Smooth muscle cell of the brain vasculature (primary cell): ENCODE data around the gene ZC3H12C.

Source experiments
- DNase-seq: peaks from one replicate; pipeline ENCODE4 v3.0.0-alpha.2; 2012; ENCODE audit warnings: low read depth, low spot score

Gene ZC3H12C

DNA sequence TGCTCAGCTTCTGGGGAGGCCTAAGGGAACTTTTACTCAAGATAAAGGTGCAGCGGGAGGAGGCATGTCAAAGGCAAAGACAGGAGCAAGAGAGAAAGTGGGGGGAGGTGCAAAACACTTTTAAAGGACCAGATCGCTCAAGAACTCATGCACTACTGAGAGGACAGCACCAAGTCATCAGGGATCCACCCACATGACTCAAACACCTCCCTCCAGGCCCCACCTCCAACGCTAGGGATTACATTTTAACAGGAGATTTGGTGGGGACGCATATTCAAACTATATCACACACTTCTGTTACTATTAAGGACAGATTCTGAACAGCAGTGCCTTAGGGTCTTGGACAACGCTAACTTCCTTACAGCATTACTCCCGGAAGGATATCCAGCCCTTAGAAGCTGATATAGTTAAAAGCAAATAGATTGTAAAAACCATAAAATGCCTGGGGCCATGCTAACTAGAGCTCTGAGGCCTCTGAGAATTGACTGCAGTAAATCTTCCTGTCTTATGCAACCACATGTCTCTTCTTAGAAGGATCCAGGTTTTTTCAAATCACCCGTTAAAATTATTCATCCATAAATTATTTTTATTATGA lies 16.7 kb upstream of the ZC3H12C start:
- no peak for DNase-seq

DNA sequence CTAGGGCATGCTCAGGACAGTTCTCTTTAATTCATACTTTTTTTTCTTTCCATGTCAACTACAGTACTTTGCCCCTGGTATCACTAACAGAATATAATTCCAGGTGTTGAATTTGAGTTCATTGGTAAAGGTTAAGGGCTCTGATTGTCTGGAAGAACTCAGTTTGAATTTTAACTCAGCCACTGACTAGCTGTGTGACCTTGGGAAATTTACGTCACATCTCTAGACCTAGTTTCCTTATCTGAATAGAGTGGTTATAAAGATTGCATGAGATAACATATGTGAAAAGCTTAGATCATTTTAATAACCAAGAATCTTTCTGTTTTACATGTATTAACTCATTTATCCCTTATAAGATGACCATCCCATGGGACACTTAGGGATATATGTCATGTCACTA lies 15.8 kb upstream of the ZC3H12C start:
- DNase-seq, result no peak

DNA sequence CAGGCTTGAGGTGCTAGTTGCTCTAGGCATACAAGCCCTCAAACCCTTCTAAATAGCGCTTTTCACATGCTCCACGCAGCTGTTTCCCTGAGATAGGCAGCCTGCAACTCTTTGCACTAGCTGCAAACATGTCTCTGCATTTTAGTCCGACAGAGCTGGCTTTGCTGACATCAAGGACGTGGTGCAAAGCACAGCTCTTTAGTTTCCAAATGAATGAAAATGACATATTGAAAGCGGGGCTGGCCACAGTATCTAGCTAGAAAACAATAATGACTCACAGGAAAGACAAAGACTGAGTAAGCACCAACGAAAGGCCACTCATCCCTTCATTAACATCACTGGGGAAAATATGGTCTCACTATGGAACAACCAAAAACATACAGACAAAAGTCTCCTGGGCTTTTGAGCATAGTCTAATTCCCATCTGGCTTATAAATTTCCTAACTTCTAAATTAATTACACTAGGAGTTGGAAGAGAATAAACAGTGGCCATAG lies 15.3 kb upstream of the ZC3H12C start:
- no peak for DNase-seq

DNA sequence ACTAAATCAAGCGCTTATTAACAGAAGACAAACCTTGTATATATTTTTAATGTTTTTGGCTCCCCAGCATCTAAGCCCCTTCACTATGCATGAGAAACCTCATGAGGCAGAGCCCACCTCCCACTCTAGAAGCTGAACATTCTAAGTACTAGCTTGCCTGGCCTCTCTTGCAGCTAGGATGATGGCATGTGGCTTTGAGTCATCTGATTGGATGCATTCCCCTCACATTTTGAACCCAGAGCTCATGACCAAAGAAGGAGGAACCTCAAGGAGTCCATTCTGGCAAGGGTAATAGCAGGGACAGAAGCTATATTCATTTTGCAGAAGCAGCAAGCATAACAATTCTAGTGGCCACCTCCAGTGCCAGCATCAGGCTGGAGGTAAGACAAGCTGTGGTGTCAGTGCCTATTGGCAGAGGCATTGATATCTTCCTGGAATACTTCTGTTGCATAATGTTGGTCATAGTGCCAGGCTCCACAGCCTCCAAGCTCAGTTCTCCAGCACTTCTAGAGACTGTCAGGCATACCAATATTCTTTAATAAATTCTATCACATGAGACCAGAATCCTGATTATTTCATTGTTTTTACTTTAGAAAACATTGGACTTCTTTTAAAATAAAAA lies 14.2 kb upstream of the ZC3H12C start:
- no peak for DNase-seq

DNA sequence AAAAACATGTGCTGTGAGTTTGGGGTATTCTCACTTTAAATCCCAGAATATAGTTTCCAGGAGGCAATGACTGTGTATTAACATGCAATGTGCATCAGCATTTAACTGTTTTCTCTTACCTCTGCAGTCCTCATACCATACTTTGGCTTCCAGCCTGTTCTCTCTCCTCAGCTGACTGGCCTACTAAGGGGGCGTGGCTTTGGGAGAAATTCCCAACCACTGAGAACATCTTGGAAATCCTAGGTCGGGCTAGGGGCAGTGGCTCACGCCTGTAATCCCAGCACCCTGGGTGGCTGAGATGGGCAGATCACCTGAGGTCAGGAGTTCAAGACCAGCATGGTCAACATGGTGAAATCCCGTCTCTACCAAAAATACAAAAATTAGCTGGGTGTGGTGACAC lies 13.5 kb upstream of the ZC3H12C start:
- DNase-seq, result no peak

DNA sequence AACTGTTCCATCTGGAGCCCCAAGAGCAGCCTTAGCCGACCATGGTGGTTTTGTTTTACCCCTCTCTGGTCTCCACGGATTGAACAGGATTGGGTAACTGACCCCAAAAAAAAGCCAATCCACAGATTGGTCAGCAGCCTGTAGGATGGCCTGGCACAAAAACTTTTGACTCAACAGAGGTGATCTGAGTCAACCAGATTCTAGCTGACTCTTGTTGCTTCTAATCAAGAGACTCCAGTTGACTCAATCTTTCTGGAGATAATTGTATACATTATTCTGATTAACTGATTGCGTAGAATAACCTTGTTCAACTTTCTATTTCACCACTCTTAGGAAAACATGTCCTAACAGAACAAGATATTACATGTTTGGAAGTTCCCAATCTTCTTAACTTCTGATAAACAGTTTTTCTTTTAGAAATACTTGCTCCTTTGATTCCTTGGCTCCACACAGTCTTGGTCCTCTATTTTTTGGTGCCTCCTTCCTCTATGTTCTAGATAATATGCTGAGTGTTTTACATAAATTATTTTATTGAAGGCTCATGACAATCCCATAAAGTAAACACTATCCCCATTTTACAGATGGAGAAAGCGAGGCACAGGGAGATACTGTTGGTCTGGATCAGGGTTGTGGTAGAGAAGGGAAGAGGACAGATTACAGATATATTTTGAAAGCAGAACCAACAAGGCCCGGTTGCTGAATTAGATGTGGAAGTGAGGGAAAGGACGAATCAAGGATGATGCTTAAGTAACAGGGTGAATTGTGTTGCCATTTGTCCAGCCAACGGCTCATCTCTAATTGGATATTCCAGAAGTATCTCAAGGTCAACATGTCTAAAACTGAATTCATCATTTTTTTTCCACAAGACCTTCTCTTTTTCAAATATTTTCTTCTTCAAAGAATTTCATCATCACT lies 11.5 kb upstream of the ZC3H12C start:
- no peak for DNase-seq

DNA sequence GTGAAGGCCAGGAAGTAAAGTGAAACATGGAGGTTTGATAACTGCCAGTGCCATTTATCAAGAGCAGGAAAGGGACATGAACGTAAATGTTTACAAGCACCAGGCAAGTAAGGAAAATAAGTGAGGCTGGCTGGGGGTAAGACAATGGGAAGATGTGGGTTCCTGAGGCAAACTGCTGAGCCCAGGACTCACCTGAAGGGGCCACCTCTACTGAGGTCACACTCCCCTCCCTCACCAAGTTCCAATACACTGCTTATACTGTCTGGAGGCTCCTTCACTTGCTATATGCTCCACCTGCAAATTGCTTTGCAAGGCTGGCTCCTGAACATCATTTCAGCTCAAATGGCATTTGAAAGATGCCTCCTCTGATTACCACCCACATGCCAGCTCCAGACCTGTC lies 10.3 kb upstream of the ZC3H12C start:
- DNase-seq, result no peak

DNA sequence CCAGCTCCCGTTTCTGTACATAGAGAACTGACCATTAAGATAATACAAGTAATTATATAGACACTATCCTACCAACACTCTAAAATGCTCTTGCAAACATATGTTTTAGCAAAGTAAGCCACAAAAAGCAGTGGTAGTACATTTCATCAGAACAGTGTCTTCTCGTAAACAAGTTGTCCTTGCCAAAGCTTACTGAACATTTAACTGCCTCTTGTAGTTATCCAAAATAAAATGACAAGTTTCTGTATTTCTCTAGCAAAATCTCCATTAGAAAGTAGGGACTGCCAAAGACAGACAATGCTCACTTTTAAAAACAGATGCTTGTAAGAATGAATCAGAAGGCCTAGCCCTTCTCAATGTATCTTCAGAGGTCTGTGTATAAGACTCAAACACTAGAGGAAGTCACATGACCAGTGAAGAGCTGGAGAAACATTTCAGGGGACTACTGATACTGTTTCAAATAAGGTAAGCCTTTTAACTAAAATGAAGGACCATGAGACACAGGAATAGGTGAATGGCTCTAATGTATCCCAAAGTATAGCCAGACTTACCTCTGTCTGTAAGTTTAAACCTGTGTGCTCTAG lies 7.8 kb upstream of the ZC3H12C start:
- DNase-seq, result no peak

DNA sequence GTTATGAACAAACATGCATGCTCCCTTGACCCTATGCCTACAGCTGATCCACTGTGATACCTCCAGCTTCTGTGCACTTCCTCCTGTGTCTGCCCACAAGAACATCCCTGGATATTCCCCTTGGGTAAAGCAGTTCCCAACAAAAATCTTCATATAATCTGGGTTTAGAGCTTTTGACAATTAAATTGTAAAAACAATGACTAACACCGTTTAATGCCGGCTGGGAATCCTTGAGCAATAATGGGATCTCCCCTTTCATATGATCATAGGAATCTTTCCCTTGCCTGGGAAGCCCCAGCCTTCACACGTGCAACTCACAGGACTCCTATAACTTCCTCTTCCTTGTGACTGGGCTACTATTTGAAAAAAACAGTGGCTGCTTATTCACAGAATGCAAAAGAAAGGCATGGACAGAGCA lies 6.3 kb upstream of the ZC3H12C start:
- DNase-seq, result no peak

DNA sequence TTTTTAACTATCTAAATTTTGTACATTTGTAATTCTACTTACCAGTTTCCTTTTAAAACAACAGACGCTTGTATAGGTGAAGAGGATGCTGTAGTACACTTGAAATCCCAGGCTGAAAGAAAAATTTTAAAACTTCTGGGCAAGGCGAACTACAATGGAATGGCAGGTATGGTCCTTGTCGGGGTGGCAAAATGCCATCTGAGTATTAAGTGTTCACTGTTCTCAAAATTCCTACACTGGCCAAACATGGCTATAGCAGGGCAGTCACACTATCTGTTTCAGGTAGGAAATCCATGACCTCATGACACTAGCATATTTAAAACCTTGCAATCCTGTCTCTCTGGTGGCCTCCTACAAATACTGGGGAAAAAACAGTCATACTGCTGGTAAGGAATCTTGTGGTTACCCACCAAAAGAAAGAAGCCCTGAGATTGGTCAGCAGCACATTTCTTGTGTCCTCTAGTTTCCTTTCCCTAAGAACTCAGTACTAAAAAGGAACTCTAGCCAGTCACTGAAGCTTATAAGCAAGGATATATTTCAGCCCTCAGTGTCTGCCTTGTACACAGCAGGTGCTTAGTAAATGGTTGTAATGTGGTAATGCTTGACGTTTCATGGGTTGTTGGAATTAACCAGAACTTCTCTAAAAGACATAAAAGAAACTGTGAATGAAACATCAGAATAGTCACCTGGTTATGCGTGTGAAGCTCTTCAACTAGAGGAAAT lies 5.2 kb upstream of the ZC3H12C start:
- DNase-seq, result no peak

DNA sequence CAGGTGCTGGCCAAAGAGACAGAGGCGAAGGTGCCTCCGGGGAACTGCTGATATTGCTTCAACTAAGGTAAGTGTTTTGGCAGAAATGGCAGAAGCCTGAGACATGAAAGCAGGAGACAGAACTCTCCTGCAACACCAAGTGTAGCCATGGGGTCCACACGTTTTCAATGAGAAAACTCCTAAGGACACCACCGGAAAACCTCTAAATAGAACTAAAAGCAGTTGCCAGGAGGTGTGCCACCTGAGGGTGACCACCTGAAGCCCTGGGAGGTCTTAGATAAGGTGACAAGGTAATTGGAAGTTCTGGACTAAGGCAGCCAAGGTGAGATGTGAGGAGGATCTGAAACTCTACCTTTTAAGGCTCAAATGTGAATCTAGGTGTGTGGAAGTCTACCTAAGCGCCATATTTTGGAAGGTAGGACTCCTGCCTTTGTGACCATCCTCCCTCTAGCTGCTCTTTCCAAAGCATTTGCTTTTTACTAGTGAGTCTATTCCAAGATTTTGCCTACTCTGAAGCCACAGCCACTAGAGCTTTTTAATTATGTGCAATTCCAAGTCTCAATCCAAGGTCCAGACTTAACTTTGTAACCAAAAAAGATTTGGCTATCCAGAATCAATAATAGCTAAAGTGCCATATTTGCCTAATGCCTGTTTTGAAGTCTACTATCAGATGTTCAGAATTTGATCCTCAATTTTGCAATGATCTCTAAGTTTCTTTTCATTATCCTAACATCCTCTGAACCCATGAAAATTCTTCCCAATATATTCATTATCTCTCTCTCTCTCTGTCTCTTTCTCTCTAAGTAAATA lies 4.5 kb upstream of the ZC3H12C start:
- no peak for DNase-seq

DNA sequence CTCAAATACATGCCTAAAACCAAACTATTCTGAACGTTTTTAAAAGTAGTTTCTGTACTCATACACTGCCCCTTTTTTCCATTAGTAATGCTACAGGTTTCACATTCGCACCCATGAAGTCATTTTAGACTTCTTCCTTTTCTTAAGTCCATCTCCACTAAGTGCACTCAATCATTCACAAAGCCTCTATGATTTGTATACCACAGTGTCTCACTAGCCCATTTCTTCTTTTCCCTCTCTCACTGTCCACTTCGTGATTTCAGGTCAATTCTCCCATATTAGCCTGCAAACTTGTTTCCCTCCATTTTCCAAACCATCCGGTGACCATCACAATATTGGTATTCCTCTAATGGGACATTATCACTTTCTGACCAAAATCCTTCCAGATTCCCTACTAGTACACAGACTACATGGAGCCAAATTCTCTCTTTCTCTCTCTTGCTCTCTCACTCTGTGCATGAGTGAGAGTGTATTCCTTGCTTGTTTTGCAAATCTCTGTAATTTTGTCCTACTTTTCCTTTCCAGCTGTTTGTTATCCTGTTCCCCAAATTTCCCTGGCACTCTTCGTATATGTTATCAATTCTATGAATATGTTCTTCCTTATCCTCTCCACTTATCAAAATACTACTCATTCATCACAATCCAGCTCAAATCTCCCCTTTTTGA lies 3.4 kb upstream of the ZC3H12C start:
- no peak for DNase-seq

DNA sequence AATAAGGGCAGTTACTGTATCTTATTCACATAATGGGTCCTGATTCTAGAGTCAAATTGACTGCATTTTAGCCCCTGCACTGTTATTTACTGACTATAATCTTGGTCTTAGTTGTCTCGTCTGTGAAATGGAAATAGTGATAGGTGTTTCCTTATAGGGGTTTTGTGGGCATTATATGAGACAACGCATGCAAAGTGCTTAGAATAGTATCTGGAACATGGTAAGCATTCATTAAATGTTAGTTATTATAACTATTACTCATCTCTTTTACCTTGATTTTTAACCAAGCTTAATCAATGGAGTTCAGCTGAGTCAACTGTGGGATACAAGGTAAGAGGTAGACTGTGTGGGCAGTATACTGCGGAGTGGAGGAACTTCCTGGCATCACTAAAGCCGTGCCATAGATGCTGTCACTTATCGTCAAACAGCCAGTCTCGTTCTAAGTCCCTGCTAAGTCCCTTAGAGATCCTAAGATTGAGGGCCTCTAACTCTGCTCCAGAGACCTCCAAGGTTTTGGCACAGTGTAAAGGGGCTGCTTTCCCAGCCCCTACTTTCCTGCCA lies 2.6 kb upstream of the ZC3H12C start:
- DNase-seq, result no peak

DNA sequence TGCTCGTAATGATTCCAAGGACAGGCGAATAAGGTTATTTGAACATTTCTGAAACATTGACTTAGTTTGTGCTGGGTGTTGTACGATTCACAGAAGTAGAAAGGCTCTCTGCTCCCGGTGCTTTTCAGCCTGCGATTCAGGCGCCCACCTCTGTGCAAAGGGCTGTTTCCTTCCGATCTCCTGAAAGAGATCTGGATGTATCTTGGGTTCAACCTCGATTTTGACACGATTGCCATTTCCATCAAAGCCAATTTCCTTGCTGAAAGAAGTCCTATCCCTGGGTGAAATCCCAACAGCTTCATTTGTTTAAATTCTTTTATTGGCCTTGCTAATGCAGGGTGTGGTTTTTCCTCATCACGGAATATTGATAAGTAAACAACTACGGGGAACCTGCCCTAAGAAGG lies 1.1 kb upstream of the ZC3H12C start:
- DNase-seq, result no peak

DNA sequence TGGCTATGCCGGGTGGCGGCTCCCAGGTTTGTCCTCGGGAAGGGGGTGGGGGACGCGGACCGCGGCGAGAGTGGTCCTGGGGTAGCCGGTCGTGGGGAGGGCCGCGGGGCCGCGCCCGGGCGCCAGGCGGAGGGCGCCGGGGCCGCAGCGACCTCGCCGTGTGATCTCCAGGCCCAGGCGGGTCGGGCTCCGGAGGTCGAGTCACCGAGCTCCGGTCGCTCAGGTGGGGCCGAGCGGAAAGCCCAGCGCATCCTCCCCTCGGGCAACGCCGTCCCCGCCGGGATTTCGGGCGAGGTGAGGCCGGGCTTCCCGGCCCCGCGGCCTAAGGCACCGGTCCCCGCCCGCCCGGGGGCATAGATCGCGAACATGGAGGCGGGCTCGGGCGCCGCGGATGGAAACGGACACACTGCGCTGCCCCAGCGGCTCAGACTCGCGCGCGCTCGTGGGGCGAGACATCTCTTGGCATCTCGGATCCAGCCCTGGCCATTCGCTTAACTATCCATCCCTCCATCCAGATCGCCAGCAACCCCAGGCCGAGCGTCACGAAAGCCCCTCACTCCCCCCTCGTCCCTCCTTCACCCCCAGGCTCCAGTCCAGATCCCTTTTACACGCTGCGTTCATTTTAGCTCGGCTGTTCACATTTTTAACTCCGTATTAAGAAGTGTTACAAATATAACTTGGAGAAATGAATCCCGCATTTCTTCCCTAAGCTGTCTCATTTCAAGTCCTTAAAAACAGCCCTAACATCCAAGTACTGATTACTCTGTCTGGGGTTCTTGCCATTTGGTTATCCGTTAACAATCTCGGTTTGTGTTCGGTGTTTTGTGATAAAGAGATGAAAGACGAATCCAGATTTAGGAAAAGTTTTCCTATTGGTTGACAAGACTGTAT lies 460 bp downstream of the ZC3H12C start:
- no peak for DNase-seq

DNA sequence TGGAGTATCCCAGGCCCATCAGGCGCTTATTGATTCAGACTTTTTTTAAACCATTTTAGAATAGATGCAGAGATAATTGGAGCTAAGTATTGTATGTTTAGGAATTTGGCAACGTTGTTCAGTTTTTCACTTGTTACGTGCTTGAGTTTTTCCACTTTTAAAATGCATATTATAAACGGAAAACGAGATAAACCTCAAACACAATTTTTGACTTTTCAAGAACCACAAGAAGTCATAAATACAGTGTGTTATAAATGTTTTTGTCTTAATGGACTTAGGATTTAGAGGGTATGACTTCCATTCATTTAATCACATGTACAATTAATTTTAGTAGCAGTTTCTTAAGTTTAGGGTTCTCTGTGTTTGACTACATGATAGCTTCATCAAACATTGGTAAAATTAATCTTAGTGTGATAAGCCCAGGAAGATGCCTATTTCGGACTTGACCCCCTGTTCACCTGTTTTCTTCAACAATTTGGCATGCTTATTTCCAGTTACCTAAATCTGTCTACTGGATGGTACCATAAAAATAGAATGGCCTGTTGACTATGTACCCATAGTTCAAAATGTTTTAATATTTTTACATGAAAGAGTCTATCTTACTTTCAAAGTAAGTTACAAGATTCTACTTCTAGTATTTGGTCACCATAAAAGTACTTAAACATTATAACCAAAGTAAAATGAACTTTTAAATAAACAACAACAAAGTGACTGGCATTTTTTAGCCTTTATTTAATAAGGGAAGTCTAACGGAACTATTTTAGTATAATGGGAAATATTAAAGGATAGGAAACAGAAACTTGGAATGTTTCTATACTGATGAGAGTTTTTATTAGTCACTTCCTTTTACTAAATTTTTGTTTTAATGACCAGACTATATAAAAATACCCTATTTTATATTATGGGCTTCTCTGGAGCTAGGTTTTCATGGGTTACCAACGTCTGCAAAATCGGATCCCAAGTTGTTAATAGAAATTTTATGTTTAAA lies 1.4 kb downstream of the ZC3H12C start:
- no peak for DNase-seq

DNA sequence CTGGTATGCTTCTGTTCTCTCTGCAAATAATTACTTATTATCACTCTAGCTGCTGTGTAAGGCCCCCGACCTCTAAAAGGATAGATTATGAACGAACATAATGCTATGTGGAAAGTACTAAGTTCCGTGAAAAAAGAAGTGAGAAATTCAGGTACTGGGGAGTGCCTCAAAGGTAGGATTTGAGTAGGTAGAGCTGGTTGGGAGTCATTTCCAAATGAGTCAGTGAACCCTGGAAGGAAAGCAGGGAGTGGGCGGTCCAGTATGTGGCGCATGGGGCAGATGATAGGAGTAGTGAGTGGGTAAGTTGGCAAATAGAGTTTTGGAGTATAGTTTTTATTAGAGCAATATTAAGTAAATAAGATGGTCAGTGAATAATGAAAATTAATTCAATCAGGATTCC lies 2.4 kb downstream of the ZC3H12C start:
- no peak for DNase-seq

DNA sequence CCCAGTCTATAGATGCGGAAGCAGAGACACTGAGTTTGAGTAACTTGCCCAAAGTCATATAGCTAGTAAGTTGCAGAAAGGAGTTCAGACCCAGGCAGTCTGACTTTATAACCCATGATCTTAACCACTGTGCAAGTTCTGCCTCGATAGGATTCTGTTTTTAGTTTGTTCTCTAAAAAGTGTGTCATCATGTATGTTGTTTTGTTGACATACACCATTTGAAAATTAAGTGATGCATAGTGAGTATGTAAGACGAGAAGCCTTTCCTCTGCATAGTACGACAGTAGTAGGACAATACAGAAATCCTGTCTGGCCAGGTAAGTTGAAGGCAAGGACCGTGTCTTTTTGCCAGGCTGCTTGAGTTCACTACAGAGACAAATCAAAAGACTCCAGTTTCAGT lies 3.3 kb downstream of the ZC3H12C start:
- DNase-seq, result no peak
